ENCODE results near the gene CUL1. TPM values are rescaled to one million over a fixed set of nuclear protein-coding genes. Genes with fewer than 3 reads are reported as not detected.

CUL1 gene
- total RNA-seq, 1 donor, result 39.8 TPM

DNA sequence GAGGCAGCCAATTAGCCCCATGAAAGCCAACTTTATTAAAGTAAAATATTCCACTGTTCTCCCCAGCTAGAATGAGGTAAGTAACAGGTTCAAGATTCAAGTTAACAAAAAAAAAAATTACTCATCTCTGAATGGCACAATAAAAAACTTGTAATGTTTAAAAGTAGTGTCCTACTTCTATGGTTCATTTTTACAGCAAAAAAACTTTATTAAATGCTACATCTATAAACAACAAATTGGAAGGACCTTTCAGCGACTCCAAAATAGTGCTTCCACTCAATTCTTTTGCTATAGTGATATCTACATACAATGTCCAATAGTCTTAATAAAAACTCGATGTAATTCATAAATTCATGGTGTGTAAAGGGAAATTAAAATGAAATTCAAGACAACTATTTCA, 126.2 kb downstream of the CUL1 start:
- no peak overlapping the region for H2AFZ ChIP-seq (ENCODE audit: low read length)
- no peak for DNase-seq (ENCODE audit: insufficient read length, low spot score, missing footprints)
- no peaks in the 10 kb centered on the region for H3K9me3 ChIP-seq (ENCODE audit: low read depth, low read length)
- H3K27ac ChIP-seq (ENCODE audit: low read depth, low read length), result no peak overlapping the region
- H3K79me2 ChIP-seq (ENCODE audit: insufficient read depth, low read length), result no peaks in the 10 kb centered on the region
- no peaks in the 10 kb centered on the region for H3K27me3 ChIP-seq (ENCODE audit: insufficient read depth, low read length)
- no peaks in the 10 kb centered on the region for H4K20me1 ChIP-seq (ENCODE audit: insufficient read depth, low read length)
- no peak overlapping the region for H3K4me3 ChIP-seq (ENCODE audit: insufficient read depth, low read length)
- no peak overlapping the region for H3K4me2 ChIP-seq (ENCODE audit: insufficient read depth, low read length)
- peaks cover 7% of the 10 kb centered on the region for H3K4me1 ChIP-seq (ENCODE audit: insufficient read depth, low read length)
- TF ChIP-seq, protein P1, sequence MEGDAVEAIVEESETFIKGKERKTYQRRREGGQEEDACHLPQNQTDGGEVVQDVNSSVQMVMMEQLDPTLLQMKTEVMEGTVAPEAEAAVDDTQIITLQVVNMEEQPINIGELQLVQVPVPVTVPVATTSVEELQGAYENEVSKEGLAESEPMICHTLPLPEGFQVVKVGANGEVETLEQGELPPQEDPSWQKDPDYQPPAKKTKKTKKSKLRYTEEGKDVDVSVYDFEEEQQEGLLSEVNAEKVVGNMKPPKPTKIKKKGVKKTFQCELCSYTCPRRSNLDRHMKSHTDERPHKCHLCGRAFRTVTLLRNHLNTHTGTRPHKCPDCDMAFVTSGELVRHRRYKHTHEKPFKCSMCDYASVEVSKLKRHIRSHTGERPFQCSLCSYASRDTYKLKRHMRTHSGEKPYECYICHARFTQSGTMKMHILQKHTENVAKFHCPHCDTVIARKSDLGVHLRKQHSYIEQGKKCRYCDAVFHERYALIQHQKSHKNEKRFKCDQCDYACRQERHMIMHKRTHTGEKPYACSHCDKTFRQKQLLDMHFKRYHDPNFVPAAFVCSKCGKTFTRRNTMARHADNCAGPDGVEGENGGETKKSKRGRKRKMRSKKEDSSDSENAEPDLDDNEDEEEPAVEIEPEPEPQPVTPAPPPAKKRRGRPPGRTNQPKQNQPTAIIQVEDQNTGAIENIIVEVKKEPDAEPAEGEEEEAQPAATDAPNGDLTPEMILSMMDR (IDR thresholded peaks at IDR 0.05; ENCODE audit: extremely low read depth, low read depth, low read length), result no peak
- no peaks in the 10 kb centered on the region for H3K36me3 ChIP-seq (ENCODE audit: insufficient read depth, low read length)

DNA sequence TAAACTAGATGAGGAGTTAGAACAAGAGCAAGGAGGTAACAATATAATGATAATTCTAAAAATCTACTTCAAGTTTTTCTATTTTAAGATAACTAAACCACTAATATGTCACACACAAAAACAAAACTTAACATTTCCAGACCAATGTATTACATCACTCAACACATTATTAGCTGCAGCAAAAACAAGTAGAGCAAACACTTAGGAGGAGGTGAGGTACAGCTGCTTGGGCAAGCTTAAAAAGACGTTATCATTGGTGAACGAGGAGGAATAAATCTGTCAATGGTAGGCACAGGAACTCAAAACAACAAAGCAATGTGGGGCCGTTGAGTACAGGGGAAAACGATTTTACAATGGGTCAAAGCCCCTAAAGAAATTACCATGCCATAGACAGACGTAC, 126.6 kb downstream of the CUL1 start:
- no peaks in the 10 kb centered on the region for H3K79me2 ChIP-seq (ENCODE audit: insufficient read depth, low read length)
- H3K27me3 ChIP-seq (ENCODE audit: insufficient read depth, low read length), result no peaks in the 10 kb centered on the region
- H4K20me1 ChIP-seq (ENCODE audit: insufficient read depth, low read length), result no peaks in the 10 kb centered on the region
- no peak overlapping the region for H3K4me3 ChIP-seq (ENCODE audit: insufficient read depth, low read length)
- DNase-seq (ENCODE audit: insufficient read length, low spot score, missing footprints), result no peak
- no peaks in the 10 kb centered on the region for H3K9me3 ChIP-seq (ENCODE audit: low read depth, low read length)
- H3K4me2 ChIP-seq (ENCODE audit: insufficient read depth, low read length), result no peak overlapping the region
- H3K4me1 ChIP-seq (ENCODE audit: insufficient read depth, low read length), result peaks cover 3% of the 10 kb centered on the region
- no peaks in the 10 kb centered on the region for H3K36me3 ChIP-seq (ENCODE audit: insufficient read depth, low read length)
- no peak overlapping the region for H3K27ac ChIP-seq (ENCODE audit: low read depth, low read length)
- H2AFZ ChIP-seq (ENCODE audit: low read length), result no peak overlapping the region
- TF ChIP-seq, protein P1 (IDR thresholded peaks at IDR 0.05; ENCODE audit: extremely low read depth, low read depth, low read length), result no peak

DNA sequence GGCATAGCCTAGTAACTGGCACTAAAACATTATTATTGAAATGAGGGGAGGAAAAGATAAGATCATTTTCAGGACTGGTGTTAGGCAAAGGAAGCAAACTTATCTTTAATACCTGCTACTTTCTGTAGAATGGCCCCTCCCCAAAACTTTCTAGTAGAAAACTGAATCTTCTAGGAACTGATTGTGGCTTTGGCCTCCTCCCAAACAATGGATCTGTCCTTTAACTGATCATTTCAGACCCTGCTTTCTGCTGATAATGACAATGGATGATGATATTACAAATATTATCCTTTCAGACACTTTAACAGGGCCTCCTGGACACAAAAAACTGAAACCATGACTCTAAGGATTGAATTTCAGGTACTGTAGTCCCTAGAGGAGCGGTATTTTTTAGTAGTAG, 130.3 kb downstream of the CUL1 start:
- TF ChIP-seq, protein P1 (IDR thresholded peaks at IDR 0.05; ENCODE audit: extremely low read depth, low read depth, low read length), result no peak
- Histone ChIP-seq H3K79me2 (ENCODE audit: insufficient read depth, low read length) (peaks cover 4% of the 10 kb centered on the region), H3K4me2 (ENCODE audit: insufficient read depth, low read length) (no peak overlapping the region), H3K27ac (ENCODE audit: low read depth, low read length) (no peak overlapping the region), H3K27me3 (ENCODE audit: insufficient read depth, low read length) (no peaks in the 10 kb centered on the region), H2AFZ (ENCODE audit: low read length) (no peak overlapping the region), H4K20me1 (ENCODE audit: insufficient read depth, low read length) (no peaks in the 10 kb centered on the region), H3K9me3 (ENCODE audit: low read depth, low read length) (no peaks in the 10 kb centered on the region), H3K36me3 (ENCODE audit: insufficient read depth, low read length) (no peaks in the 10 kb centered on the region), H3K4me3 (ENCODE audit: insufficient read depth, low read length) (no peak overlapping the region), H3K4me1 (ENCODE audit: insufficient read depth, low read length) (no peaks in the 10 kb centered on the region)
- DNase-seq (ENCODE audit: insufficient read length, low spot score, missing footprints), result no peak

DNA sequence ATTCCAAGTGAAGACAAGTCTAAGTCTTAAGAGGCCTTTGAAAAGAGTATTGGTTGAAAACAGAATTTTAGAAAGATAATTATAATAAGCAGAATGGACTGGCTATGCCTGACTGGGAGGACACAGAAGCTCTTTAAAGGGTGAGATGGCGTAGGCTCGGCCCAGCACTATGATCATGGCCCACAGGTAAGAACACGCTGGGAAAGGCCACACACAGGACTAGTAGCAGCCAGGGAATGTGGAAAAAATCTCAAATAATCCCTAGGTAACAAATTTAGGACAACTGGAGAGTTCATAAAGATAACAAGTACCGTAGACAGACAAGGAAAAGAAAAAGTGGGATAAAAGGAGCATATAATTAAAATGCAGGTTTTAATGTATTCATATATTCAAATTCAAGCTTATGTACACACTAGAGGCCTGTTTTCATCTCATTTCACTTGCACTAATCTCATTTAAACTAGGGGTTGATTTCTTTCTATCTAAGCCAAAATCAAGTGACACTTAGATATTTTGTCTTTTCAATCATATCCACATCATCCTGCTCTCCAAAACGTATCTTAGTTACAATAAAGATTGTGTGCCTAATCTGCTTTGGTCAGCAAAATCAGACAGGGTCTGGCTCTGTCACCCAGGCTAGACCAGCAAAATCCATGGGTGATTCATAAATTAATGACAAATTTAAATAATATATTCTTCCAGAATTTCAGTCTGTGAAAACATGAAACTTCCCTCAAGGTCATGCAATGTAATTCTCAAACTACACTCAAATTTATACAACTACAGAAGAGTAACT, 132.4 kb downstream of the CUL1 start:
- Histone ChIP-seq H3K36me3 (ENCODE audit: insufficient read depth, low read length) (no peaks in the 10 kb centered on the region), H3K27me3 (ENCODE audit: insufficient read depth, low read length) (no peaks in the 10 kb centered on the region), H4K20me1 (ENCODE audit: insufficient read depth, low read length) (no peaks in the 10 kb centered on the region), H3K9me3 (ENCODE audit: low read depth, low read length) (no peaks in the 10 kb centered on the region), H3K4me1 (ENCODE audit: insufficient read depth, low read length) (no peaks in the 10 kb centered on the region), H3K79me2 (ENCODE audit: insufficient read depth, low read length) (peaks cover 16% of the 10 kb centered on the region), H3K4me3 (ENCODE audit: insufficient read depth, low read length) (no peak overlapping the region), H2AFZ (ENCODE audit: low read length) (no peak overlapping the region), H3K27ac (ENCODE audit: low read depth, low read length) (no peak overlapping the region), H3K4me2 (ENCODE audit: insufficient read depth, low read length) (no peak overlapping the region)
- no peak for DNase-seq (ENCODE audit: insufficient read length, low spot score, missing footprints)
- TF ChIP-seq, protein P1 (IDR thresholded peaks at IDR 0.05; ENCODE audit: extremely low read depth, low read depth, low read length), result no peak

Measured in osteoblast (primary cell).